ENCODE measurements around the gene DGCR6.
"Not testable (repeated sequence)": the region's sequence is repeated elsewhere in the genome, so short reads cannot be mapped to it uniquely, and the experiment has no call there.

GRCh38 chr22:18859314-18859713, 46.8 kb upstream of the DGCR6 start:
- TF ChIP-seq, protein P1, sequence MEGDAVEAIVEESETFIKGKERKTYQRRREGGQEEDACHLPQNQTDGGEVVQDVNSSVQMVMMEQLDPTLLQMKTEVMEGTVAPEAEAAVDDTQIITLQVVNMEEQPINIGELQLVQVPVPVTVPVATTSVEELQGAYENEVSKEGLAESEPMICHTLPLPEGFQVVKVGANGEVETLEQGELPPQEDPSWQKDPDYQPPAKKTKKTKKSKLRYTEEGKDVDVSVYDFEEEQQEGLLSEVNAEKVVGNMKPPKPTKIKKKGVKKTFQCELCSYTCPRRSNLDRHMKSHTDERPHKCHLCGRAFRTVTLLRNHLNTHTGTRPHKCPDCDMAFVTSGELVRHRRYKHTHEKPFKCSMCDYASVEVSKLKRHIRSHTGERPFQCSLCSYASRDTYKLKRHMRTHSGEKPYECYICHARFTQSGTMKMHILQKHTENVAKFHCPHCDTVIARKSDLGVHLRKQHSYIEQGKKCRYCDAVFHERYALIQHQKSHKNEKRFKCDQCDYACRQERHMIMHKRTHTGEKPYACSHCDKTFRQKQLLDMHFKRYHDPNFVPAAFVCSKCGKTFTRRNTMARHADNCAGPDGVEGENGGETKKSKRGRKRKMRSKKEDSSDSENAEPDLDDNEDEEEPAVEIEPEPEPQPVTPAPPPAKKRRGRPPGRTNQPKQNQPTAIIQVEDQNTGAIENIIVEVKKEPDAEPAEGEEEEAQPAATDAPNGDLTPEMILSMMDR (conservative IDR thresholded peaks at IDR 0.05; ENCODE audit: low read depth, low read length): not testable (repeated sequence)
- not testable (repeated sequence) for TF ChIP-seq EZH2 (IDR thresholded peaks at IDR 0.05; ENCODE audit: borderline replicate concordance, low read depth, low read length, poor library complexity, severe bottlenecking)
